NOMO-1 treated with dmso at 0.1 percent for 144 hours (cell line): ENCODE measurements around the gene UBAC1.

ENCODE experiments used
- DNase-seq: peaks from one replicate; lab custom pipeline; 2025; ENCODE audit not compliant: unreplicated experiment; lab: John Stamatoyannopoulos, UW

The UBAC1 gene, protein sequence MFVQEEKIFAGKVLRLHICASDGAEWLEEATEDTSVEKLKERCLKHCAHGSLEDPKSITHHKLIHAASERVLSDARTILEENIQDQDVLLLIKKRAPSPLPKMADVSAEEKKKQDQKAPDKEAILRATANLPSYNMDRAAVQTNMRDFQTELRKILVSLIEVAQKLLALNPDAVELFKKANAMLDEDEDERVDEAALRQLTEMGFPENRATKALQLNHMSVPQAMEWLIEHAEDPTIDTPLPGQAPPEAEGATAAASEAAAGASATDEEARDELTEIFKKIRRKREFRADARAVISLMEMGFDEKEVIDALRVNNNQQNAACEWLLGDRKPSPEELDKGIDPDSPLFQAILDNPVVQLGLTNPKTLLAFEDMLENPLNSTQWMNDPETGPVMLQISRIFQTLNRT

DNA sequence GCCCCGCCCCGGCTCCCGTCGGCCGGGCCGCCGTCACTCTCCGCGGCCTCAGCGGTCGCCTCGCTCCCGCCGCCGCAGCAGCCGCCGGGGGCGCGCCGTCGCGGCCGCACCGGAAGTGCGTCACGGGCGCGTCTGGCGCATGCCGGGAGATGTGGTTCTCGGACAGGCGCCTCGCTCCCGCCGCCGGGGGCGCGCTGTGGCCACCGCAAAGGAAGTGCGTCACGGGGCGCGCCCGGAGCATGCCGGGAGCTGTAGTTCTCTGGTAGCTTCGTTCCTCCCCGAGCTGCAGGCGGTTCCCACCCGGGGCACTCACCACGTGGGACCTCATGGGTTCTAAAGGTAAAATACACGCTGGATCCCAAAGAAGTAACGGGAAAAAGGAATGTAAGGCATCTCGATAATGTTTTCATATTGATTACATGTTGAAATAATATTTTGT lies at the start of gene UBAC1:
UBAC1 (minus strand) TSS at position 97 of the 439 bp plus-strand sequence. CDS start 211 bp downstream, outside the sequence.
- DNase-seq = peak; percentile 97

DNA sequence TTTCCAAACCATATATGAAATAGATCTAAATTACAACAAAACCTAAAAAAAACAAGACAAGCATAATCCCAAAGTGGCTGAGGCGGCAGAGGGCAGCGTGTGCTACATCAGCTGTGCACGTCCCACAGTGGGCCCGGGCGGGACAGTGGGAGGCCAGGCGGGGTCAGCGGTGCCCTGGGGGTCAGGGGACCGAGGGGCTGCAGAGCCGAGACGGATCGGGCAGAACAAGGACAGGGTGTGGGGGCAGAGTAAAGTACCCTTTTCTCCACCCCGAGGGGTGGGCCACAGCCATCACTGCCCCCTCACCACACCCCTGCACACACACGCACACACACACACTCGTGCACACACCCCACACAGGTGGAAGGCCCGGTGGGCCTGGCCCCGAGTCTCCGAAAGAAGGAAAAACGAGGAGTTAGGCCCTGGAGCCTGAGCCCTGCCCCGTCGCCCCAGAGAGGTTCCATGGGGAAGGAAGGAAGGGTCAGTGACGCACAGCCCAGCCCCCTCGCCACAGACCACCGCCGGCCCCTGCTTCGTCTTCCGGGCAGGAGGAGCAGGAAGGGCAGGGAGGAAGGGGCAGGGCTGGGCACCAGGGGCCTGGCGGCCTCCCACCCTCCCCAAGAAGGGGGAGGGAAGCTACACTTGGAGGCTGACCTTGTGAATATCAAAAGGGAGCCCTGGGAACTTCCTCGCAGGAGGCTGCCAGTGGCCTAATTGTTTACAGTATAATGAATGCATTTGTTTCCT lies 49.6 kb upstream of the UBAC1 start:
- DNase-seq = no peak

DNA sequence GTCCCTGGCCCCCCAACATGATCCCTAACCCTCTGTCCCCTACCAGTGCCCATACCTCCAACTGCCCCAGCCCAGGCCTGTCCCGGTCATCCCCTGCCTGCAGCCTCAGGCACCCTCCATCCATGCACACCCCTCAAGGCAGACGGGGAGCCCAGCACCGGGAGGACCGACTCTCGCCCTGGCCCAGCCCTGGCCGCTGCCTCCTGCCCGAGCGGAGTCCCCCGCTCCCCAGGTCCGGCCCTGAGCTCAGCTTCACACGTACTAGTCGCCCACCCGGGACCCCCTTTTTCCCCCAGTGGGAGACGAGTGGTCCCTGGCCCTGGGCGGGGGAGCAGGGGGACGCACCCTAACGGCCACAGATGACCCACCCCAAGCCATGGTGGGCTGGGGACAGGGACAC lies 49.0 kb upstream of the UBAC1 start:
- DNase-seq = no peak

DNA sequence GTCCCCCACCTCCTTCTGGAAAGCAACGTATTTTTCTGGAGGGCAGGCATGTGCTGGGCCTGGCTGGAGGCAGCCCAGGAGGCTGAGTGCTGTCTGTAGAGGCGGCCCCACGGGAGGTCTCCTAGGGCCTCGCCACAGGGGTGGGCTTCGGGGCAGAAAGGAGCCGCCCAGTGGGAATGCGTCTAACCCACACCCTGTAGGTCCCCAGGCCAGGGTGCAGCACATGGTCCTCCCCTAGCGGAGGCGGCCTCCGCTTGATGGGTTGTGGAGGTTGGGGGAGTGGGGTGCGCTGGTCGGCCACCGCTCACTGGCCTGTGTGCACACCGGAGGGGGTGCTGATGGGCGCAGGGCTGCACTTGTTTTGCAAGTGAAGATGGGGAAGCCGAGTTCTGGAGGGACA lies 48.3 kb upstream of the UBAC1 start:
- DNase-seq = no peak

DNA sequence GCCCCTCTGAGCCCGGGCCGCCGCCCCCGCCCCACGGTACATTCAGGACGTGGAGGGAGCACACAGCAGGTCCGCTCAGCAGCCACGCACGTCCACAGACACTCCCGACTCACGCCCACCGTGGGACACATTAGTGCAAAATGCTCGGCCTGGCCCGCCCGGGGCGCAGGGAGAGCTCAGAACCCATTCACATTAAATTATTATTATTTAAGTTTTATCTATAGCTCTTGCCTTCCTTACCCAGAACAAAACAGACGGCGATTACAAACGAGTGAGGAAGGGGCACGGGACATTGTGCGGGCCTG lies 47.5 kb upstream of the UBAC1 start:
- no peak for DNase-seq

DNA sequence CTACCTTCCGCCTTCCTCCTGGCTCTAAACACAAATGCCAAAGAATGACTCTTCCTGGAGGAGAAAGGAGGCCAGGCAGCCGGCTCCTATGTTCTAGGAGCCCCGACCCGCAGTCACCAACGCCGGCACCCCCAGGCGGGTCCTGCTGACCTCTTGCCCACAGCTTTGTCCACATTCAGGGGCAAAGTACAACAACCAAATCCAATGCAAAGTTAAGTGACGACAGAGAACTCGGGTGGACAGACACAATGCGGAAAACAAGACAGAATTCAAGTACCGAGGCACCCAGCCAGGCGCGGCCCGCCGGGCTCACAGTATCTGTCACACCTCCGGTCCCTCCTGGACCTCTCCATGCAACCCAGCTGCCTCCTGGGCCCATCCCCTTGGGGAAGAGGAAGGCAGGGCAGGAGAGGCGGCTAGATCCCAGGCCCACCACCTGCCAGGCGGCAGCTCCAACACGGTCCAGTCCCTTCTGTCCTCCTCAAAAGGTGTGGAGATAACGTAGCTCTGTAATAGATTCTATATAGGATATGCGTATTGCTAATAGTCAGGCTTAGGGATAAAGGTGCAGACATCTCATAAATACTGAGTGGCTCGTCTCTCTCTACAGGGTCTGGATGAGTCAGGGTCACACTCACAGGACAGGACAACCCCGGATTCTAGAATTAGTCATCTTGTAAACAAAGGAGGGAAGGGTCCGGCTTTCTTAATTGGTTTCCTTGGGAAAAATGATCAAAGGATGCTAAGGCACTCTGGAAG lies 46.9 kb upstream of the UBAC1 start:
- DNase-seq = no peak

DNA sequence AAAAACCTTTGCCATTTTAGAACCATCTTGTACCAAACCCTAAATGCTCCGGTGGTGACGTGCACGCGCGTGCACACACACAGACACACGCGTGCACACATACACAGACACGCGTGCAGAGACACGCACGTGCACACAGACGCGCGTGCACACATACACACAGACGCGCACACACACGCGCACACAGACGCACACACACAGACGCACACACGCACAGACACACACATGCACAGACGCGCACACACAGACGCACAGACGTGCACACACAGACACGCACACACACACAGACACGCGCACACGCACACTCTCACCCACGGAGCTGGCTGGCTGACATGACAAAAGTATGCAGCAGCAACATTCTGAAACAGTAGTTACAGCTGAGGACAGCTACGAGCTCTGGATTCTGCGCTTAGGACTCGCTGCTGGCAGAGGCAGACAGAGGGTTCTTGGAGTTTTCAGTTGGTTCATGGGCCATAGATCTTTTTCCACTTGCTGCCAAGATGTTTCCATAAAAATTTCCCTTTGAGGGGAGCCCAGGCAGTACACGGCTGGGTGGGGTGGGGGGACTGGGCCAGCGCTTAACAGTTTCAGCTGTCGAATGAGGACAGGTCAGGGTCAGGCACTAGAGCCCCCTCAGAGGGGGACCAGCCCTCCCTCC lies 46.2 kb upstream of the UBAC1 start:
- no peak for DNase-seq

DNA sequence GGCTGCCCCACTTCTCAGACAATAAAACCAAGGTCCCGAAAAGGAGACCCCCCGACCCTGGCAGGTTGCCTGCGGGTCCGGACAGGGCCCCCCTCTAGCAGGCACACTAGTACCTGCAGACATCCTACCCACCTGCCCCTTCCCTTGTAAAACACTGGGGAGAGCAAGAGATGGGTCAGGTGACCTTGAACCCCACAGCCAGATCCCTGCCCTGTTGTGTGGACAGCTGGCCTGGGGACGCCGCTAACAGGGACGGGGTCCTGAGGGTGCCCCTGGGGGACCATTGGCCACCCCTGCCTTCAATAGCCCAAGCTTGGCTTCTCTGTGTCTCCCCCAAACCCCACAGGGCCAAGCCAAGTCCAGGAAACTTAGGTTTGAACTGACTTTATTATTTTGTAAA lies 45.0 kb upstream of the UBAC1 start:
- no peak for DNase-seq

DNA sequence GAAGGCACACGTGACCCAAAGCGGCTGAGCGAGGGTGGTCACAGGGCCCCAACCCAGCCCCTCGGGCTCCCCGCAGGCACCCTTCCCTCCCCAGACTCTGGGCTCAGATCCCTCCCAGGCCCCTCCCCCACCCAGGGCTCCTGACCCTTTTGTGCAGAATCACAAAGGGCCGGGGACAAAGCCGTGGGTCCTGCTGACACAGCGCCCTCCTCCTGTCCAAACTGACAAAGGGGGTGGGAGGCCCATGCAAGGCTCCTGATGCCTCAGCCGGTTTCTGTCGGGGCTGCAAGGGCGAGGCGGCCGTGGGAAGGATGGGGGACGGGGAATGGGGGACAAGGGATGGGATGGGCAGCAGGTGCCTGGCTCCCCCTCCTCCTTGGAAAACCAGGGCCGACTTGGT lies 43.5 kb upstream of the UBAC1 start:
- DNase-seq = no peak

DNA sequence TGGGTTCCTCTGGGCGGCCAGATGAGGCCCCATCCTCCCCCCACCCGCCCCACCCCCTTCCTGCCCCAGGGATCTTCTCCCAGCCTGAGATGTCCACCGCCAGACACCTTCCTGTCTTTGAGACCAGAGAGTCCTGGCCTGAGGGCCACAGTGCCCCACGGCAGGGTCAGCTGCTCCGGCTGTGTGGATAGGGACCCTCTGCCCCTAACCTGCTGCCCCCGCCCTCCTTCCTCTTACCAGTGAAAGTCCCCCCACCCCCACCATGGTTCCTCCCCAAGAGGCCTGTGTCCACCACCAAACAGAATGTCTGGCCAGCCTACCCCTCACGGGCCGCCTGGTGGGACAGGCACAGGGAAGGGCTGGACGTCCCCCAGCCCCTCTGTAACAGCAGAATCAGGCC lies 43.0 kb upstream of the UBAC1 start:
- no peak for DNase-seq

DNA sequence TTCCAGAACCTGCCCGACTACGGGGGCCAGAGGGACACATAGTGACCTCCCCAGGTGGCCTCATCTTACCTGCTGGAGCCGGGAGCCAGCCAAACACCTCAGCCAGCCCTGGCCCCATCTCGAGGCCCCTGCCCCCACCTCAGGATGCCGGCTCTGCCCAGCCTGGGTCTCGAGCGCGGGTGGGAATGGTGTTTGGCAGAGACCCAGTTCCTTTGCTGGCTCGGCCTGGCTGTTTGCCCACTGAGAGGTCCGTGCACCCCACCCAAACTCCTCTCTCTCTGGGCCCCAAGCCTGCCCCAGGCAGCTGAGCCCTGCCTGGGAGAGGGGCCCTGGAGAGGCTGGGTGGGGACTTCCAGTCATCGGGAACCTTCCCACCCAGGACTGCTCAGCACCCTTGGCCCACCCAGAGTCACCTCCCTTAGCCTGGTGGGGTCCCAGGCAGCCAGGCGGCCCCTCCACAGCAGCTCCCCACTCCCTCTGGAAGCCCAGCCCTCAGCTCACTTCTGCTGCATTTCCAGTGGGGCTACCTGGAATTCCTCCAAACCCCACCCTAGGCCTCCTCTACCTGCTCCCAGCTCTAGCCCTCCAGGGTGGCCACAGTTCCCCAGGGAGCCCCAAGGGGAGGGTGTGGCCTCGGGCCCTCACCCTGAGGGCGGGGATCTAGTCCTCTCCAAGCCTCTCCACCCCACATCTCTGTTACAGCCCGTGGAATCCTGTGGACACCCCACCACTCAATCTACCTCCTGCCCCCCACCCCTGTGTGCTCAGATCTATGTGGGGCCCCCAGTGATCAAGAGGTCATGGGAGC lies 42.4 kb upstream of the UBAC1 start:
- no peak for DNase-seq

DNA sequence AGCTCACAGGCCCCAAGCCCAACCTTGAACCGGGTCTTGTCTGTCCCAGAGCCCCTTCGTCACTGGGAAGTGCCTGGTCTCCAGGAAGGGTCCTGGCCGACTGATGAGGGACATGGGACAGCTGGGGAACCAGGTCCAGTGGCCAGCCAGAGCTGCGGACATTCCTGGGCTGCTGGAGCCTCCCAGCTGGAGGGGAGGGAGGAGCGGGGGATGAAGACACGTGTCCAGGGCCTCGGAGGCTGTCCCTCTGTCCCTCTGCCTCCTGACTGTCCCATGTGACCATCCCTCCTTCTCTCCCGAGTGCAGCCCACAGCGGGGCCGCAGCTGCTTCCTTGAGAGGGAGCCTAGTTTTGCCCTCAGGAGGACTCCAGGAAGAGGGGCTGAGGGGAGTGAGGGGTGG lies 41.7 kb upstream of the UBAC1 start:
- DNase-seq = no peak

DNA sequence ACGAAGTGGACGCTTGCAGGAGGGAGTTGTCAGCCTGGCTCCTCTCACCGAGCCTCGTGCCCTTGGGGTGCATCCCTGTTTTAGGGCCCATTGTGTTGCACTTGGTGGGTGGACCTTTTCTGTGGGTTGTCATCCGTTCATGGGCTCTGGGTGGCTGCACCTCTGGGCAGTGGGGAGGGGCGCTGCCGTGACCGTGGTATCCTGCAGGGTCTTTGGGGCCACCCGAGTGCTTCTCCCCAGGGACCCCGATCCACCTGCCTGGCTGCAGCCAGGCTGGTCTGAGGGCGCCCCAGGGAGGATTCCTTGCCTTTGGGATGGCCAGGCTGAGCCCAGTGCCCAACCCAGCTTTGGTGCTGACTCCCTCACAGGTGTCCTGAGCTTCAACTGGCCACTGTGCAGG lies 41.0 kb upstream of the UBAC1 start:
- DNase-seq = no peak

DNA sequence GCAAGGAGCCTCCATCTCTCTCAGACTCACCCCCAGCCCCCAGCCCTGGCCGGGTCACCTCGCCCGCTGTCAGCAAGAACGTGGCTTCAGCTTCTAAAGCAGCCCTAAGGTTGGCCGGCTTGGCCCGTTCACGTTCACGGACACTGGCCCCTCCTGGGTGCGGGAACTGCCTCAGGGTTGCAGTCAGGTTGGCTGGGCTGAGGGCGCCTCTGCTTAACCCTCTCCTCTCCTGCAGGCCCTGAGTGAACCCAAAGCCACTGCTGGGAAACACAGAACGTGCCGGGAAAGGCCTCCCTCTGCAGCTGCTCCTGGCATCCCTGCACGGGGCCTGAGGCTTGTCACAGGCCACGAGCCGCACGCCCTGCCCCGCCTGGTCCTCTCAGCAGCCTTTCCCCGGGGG lies 40.1 kb upstream of the UBAC1 start:
- DNase-seq = no peak

DNA sequence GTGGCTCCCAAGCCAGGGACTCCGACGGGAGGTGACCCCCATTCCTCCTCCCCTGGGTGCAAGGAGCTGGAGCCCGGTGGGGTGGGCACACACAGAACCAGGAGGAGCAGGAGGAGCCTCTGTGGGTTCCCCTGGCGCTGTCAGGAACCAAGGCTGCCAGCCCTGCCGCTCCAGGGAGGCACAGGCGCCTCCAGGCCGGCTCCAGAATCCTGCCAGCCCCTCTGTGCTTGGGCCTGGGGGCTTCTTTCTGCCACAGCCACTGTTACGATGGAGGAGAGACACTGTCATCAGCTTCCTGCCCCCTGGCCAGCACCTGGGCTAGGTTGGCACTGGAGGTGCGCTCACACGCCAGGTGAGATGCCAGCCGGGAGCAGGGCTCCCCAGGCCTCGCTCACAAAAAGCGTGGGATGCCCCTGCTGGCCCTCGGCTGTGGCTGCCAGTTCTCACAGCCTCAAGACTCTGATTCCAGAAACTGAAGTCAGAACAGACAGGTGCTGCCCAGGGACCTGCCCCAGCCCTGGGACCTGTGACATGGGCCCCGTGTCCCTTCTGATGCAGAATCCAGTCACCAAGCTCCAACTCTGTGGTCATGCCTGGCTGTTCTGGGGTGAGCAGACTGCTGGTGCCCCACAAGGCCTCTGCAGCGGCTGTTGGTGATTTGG lies 37.4 kb upstream of the UBAC1 start:
- DNase-seq = no peak

DNA sequence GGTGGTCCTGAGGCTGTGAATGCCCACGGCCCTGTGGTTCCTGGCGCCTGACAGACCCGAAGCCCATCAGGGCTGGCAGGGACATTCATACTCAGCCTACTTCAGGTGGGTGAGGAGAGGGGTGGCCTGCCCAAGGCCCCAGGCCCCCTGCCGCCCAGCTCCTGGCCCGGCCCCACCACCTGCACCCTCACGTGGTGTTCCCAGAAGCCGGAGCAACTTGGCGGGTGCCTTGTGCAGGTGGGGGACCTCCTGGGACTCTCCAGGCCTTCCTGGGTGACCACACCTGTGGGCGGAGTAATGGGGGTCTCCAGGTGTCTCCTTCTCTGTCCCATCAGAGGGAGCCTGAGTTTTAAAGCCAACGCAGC lies 36.8 kb upstream of the UBAC1 start:
- no peak for DNase-seq

DNA sequence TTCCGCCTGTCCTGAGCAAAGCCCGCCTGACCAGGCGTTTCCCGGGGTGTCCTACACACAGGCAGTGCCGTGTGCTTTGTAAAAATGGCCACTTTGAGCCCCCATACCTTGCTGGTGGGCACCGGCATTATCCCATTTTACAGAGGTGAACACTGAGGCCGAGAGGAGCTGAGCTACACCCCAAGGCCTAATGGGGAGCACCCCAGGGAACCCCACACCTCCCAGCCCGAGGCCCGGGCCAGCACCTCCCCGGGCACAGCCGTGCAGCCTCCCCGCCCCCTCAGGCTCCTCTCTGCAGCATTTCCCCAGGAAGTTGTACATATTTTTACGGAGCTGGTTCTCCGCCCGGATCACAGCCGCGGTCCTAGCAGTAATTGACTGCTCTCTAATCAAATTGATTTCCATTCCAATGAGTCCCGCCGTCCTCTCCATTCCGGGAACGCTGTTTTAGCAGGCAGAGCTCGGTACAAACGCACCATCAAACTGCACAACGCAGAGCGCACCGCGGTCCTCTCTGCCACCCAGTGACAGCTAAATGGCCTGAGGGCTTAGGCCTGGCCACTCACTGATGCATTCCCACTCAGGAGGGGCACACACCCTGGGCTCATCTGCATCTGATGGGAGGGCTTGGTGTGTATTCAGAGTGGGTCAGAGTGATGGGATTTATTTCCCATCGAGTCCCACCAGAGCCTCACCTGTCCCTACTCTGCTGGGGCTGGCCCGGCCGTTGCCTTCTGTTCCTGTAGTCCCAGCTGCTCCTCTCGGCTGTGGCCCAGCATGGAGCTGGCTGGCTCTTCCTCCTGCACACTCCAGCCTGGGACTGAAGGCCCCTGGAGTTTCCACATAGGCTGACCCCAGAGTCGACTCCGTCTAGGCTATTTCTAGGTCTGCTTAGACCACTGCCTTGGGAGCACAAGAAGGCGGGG lies 36.2 kb upstream of the UBAC1 start:
- DNase-seq = no peak

DNA sequence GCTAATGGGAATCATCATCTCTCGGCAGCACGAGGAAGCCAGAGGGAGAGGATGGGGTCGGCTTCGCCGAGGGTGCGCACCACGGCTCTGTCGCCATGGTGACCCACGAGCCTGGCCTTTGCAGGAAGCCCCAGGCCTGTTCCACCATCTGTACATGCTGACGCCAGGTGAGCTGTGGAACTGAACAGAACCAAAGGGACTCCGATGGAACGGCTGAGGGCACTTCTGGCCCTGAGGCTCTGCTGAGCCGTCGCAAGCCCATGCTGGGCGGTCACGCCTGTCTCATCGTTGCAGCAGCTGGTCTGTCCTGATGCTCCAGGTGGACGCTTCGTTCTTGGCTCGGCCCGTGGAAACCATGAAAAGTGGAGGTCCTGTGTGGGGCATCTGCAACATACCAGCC lies 34.6 kb upstream of the UBAC1 start:
- DNase-seq = no peak
